Endodermal cell (in vitro differentiated cells): Measurements from ENCODE around the gene TTC23. TPM values are rescaled to one million over a fixed set of nuclear protein-coding genes. Genes with fewer than 3 reads are reported as not detected.

Source experiments
- DNase-seq: peaks from one replicate; pipeline ENCODE4 v3.0.0-alpha.2; 2017
- H3K27ac ChIP-seq: 2 replicates; pipeline ENCODE4 v1.5.1; 2013; ENCODE audit warnings: mild to moderate bottlenecking, low read depth, low read length, moderate library complexity
- H3K27me3 ChIP-seq: 2 replicates; pipeline ENCODE4 v1.6.1; 2013; ENCODE audit warnings: mild to moderate bottlenecking, low read length, moderate library complexity; ENCODE audit not compliant: insufficient read depth, control insufficient read depth, poor library complexity, severe bottlenecking
- H3K36me3 ChIP-seq: 2 replicates; pipeline ENCODE4 v1.7.0; 2013; ENCODE audit warnings: mild to moderate bottlenecking, low read length, moderate library complexity; ENCODE audit not compliant: control insufficient read depth, insufficient read depth
- H3K4me1 ChIP-seq: one replicate; pipeline ENCODE4 v1.7.0; 2013; ENCODE audit warnings: low read length; ENCODE audit not compliant: control insufficient read depth, insufficient read depth
- H3K4me3 ChIP-seq: 2 replicates; pipeline ENCODE4 v1.5.1; 2013; ENCODE audit warnings: mild to moderate bottlenecking, low read length, moderate library complexity
- H3K9ac ChIP-seq: 2 replicates; pipeline ENCODE4 v1.6.1; 2013; ENCODE audit warnings: mild to moderate bottlenecking, low read length, moderate library complexity; ENCODE audit not compliant: poor library complexity, severe bottlenecking; ENCODE audit errors: extremely low read depth
- H3K9me3 ChIP-seq: 2 replicates; pipeline ENCODE4 v1.6.1; 2013; ENCODE audit warnings: mild to moderate bottlenecking, low read length, moderate library complexity; ENCODE audit not compliant: control insufficient read depth
- H3K27ac Mint-ChIP-seq: 2 replicates; pipeline ENCODE4 v1.8.0; 2020; ENCODE audit warnings: mixed read lengths
- H3K27me3 Mint-ChIP-seq: 2 replicates; pipeline ENCODE4 v1.8.0; 2021; ENCODE audit warnings: mild to moderate bottlenecking, mixed read lengths; ENCODE audit not compliant: insufficient read depth
- H3K36me3 Mint-ChIP-seq: 2 replicates; pipeline ENCODE4 v1.8.0; 2020; ENCODE audit warnings: low read depth, mixed read lengths
- H3K4me1 Mint-ChIP-seq: 2 replicates; pipeline ENCODE4 v1.8.0; 2020; ENCODE audit warnings: mixed read lengths
- H3K4me3 Mint-ChIP-seq: 2 replicates; pipeline ENCODE4 v1.8.0; 2020; ENCODE audit warnings: mild to moderate bottlenecking, moderate library complexity, mixed read lengths
- H3K9me3 Mint-ChIP-seq: 2 replicates; pipeline ENCODE4 v1.8.0; 2020; ENCODE audit warnings: mild to moderate bottlenecking, mixed read lengths
- CTCF ChIP-seq: fragments of 200-600 bp; sonication (generic); conservative IDR thresholded peaks from 2 replicates; pipeline ENCODE4 v1.5.0; 2021; ENCODE audit warnings: antibody characterized with exemption, mild to moderate bottlenecking
- WGBS, 2 experiments: methylation state at CpG; one replicate each; pipeline versions ENCODE4 v1.1.5 to v1.1.7; 2013; ENCODE audit warnings: missing lambda C conversion rate in 2 of 2, mixed read lengths in 1 of 2; ENCODE audit not compliant: insufficient coverage in 1 of 2, insufficient read length in 1 of 2; 5-methylcytosine and 5-hydroxymethylcytosine counted together
- total RNA-seq, 2 donors: library from RNA; stranded (reverse); fragmentation: NEBNext Ultra II Directional in 1 of 2; extraction: Animal tissue kit (Norgen Biotek cat#: 25700) in 1 of 2; gene quantifications; 2 replicates in 1 of 2; 3 replicates in 1 of 2; pipeline ENCODE4 v1.2.1, GENCODE V29; 2021

The TTC23 gene
- total RNA-seq, 2 donors from 2014 or later: 20.7 to 26.3 TPM

DNA sequence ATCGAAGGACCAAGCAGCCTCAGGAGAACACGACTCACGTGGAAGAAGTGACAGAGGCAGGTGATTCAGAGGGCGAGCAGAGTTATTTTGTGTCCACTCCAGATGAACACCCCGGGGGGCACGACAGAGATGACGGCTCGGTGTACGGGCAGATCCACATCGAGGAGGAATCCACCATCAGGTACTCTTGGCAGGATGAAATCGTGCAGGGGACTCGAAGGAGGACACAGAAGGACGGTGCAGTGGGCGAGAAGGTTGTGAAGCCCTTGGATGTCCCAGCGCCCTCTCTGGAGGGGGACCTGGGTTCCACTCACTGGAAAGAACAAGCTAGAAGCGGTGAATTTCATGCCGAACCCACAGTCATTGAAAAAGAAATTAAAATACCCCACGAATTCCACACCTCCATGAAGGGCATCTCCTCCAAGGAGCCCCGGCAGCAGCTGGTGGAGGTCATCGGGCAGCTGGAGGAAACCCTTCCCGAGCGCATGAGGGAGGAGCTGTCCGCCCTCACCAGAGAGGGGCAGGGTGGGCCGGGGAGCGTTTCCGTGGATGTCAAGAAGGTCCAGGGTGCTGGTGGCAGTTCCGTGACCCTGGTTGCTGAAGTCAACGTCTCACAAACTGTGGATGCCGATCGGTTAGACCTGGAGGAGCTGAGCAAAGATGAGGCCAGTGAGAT, 118.5 kb downstream of the TTC23 start:
- H3K4me3 ChIP-seq: no peak overlapping the region
- Mint-ChIP-seq H3K27ac (no peak overlapping the region), H3K27me3 (no peaks in the 10 kb centered on the region), H3K9me3 (no peaks in the 10 kb centered on the region), H3K4me1 (peaks cover 7% of the 10 kb centered on the region), H3K4me3 (no peak overlapping the region), H3K36me3 (peaks cover 74% of the 10 kb centered on the region)
- no peak for TF ChIP-seq CTCF
- no peaks in the 10 kb centered on the region for H3K27me3 ChIP-seq
- H3K9me3 ChIP-seq: no peaks in the 10 kb centered on the region
- peak; percentile 18 for DNase-seq
- H3K4me1 ChIP-seq: peaks cover 3% of the 10 kb centered on the region
- no peak overlapping the region for H3K27ac ChIP-seq
- no peak overlapping the region for H3K9ac ChIP-seq
- peaks cover 17% of the 10 kb centered on the region for H3K36me3 ChIP-seq
- WGBS, 2 experiments: 95 to 98% methylated on average over 28 to 30 of the region's 30 CpGs

DNA sequence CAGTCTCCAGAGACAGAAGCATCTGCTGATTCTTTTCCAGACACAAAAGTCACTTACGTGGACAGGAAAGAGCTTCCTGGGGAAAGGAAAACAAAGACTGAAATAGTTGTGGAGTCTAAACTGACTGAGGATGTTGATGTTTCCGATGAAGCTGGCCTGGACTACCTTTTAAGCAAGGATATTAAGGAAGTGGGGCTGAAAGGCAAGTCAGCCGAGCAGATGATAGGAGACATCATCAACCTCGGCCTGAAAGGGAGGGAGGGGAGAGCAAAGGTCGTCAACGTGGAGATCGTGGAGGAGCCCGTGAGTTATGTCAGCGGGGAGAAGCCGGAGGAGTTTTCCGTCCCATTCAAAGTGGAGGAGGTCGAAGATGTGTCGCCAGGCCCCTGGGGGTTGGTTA, 119.1 kb downstream of the TTC23 start:
- TF ChIP-seq CTCF: no peak
- H3K4me3 Mint-ChIP-seq: no peak overlapping the region
- DNase-seq: no peak
- H3K4me3 ChIP-seq: no peak overlapping the region
- no peaks in the 10 kb centered on the region for H3K27me3 ChIP-seq
- H3K4me1 ChIP-seq: peaks cover 3% of the 10 kb centered on the region
- H3K36me3 ChIP-seq: peaks cover 17% of the 10 kb centered on the region
- H3K27me3 Mint-ChIP-seq: no peaks in the 10 kb centered on the region
- peaks cover 7% of the 10 kb centered on the region for H3K4me1 Mint-ChIP-seq
- H3K27ac ChIP-seq: no peak overlapping the region
- H3K9me3 Mint-ChIP-seq: no peaks in the 10 kb centered on the region
- H3K9ac ChIP-seq: no peak overlapping the region
- no peaks in the 10 kb centered on the region for H3K9me3 ChIP-seq
- H3K27ac Mint-ChIP-seq: no peak overlapping the region
- WGBS, 2 experiments: 94 to 95% methylated on average over 13 of the region's 13 CpGs
- peaks cover 69% of the 10 kb centered on the region for H3K36me3 Mint-ChIP-seq

- Histone ChIP-seq H3K36me3 (peaks cover 15% of the 10 kb centered on the region), H3K27me3 (no peaks in the 10 kb centered on the region), H3K9me3 (no peaks in the 10 kb centered on the region), H3K4me3 (no peak overlapping the region), H3K4me1 (peaks cover 3% of the 10 kb centered on the region), H3K27ac (no peak overlapping the region), H3K9ac (no peak overlapping the region)
- WGBS, 2 experiments: 94 to 95% methylated on average over 16 of the region's 16 CpGs
- peaks cover 63% of the 10 kb centered on the region for H3K36me3 Mint-ChIP-seq
- H3K4me1 Mint-ChIP-seq: peaks cover 7% of the 10 kb centered on the region
- no peak for TF ChIP-seq CTCF
- no peak for DNase-seq
- H3K27me3 Mint-ChIP-seq: no peaks in the 10 kb centered on the region
- H3K9me3 Mint-ChIP-seq: no peaks in the 10 kb centered on the region
- H3K27ac Mint-ChIP-seq: no peak overlapping the region
- no peak overlapping the region for H3K4me3 Mint-ChIP-seq
These were observed 119.7 kb downstream of the TTC23 start for GRCh38 chr15:99129644-99130043.
